Gastrocnemius medialis (tissue), 4 donors: ENCODE data around the gene MESP2.

Source experiments
- CTCF ChIP-seq, 5 experiments: fragments of 450-650 bp in 3 of 5; fragments of 200-600 bp in 2 of 5; sonication (generic) in 2 of 5; IDR thresholded peaks in 4 of 5; conservative IDR thresholded peaks in 1 of 5; 1 replicate in 4 of 5; 2 replicates in 1 of 5; pipeline ENCODE4 v1.5.1; 2016 to 2019; ENCODE audit warnings: antibody characterized with exemption in 5 of 5, mild to moderate bottlenecking in 3 of 5, moderate library complexity in 3 of 5
- POLR2A ChIP-seq, 2 donors: fragments of 450-650 bp; IDR thresholded peaks; one replicate each; pipeline ENCODE4 v1.6.1; 2017; ENCODE audit warnings: antibody characterized with exemption in 2 of 2, mild to moderate bottlenecking in 2 of 2, moderate library complexity in 2 of 2

- TF ChIP-seq CTCF (IDR thresholded peaks at IDR 0.05 in 4 of 5, conservative IDR thresholded peaks at IDR 0.05 in 1 of 5) (no peak), POLR2A (IDR thresholded peaks at IDR 0.05) (no peak)
Observed at GRCh38 chr15:89818287-89818686, 42.2 kb downstream of the MESP2 start.
